Osteoblast (primary cell): ENCODE measurements around the gene LPAR3. TPM values are rescaled to one million over a fixed set of nuclear protein-coding genes. Genes with fewer than 3 reads are reported as not detected.

Source experiments
- DNase-seq: peaks from one replicate; pipeline ENCODE4 v3.0.0; 2011; ENCODE audit warnings: low spot score, mixed read lengths; ENCODE audit not compliant: insufficient read length; ENCODE audit errors: missing footprints
- H2AFZ ChIP-seq: 2 replicates; pipeline ENCODE4 v1.6.0; 2011; ENCODE audit warnings: mild to moderate bottlenecking, low read length
- H3K27ac ChIP-seq: 2 replicates; pipeline ENCODE4 v1.5.1; 2011; ENCODE audit warnings: mild to moderate bottlenecking, low read depth, low read length, moderate library complexity
- H3K27me3 ChIP-seq: 2 replicates; pipeline ENCODE4 v1.6.0; 2012; ENCODE audit warnings: mild to moderate bottlenecking, control low read depth, inconsistent platforms, low read length, moderate library complexity; ENCODE audit not compliant: insufficient read depth
- H3K36me3 ChIP-seq: 2 replicates; pipeline ENCODE4 v1.5.1; 2011; ENCODE audit warnings: mild to moderate bottlenecking, low read length, control low read depth, moderate library complexity; ENCODE audit not compliant: insufficient read depth
- H3K4me1 ChIP-seq: 2 replicates; pipeline ENCODE4 v1.5.1; 2011; ENCODE audit warnings: mild to moderate bottlenecking, low read length, control low read depth, moderate library complexity; ENCODE audit not compliant: insufficient read depth
- H3K4me2 ChIP-seq: 2 replicates; pipeline ENCODE4 v1.6.0; 2011; ENCODE audit warnings: mild to moderate bottlenecking, low read length; ENCODE audit not compliant: insufficient read depth
- H3K4me3 ChIP-seq: fragments of 200-600 bp; sonication (generic); 3 replicates; pipeline ENCODE4 v1.5.1; 2012; ENCODE audit warnings: mild to moderate bottlenecking, low read length, inconsistent platforms; ENCODE audit not compliant: insufficient read depth
- H3K79me2 ChIP-seq: 2 replicates; pipeline ENCODE4 v1.6.0; 2012; ENCODE audit warnings: mild to moderate bottlenecking, low read length, control low read depth, inconsistent platforms; ENCODE audit not compliant: insufficient read depth
- H3K9me3 ChIP-seq: 2 replicates; pipeline ENCODE4 v1.5.1; 2011; ENCODE audit warnings: low read depth, low read length, control low read depth
- H4K20me1 ChIP-seq: 2 replicates; pipeline ENCODE4 v1.6.0; 2012; ENCODE audit warnings: mild to moderate bottlenecking, low read length, control low read depth; ENCODE audit not compliant: insufficient read depth
- CTCF ChIP-seq: IDR thresholded peaks from 2 replicates; pipeline ENCODE4 v1.5.1; 2011; ENCODE audit warnings: mild to moderate bottlenecking, low read depth, low read length, moderate library complexity; ENCODE audit errors: extremely low read depth
- total RNA-seq: library from RNA; depleted of rRNA; stranded (reverse); fragments of >200 nt; gene quantifications from 2 replicates; pipeline ENCODE4 v1.2.3, GENCODE V29; 2012

Gene LPAR3
- total RNA-seq, 1 donor = not detected

DNA sequence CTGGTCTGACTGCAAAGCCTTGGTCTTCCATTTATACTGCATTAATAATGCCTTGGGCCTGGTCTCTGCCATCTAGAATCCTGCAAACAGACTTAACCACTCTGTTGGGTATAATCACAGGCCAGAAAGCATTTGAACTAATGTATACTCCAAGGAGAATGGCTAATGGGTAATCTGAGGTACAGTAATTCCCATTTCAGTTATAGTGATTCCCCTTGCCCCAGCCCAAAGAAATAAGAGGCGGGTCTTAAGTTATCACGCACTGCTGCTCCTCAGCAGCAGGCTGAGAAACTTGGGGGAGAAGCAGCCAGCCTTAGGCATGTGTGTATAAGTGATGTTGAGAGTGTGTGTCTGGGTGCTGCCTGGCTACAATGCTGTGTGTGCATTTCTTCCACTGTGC is 2.4 kb downstream of the LPAR3 start:
- no peaks in the 10 kb centered on the region for H3K9me3 ChIP-seq
- H2AFZ ChIP-seq = no peak overlapping the region
- TF ChIP-seq CTCF = no peak
- no peaks in the 10 kb centered on the region for H3K4me1 ChIP-seq
- peaks cover 34% of the 10 kb centered on the region for H3K27me3 ChIP-seq
- no peak overlapping the region for H3K27ac ChIP-seq
- H3K4me3 ChIP-seq = no peak overlapping the region
- H3K79me2 ChIP-seq = no peaks in the 10 kb centered on the region
- DNase-seq = no peak
- H3K4me2 ChIP-seq = no peak overlapping the region
- H4K20me1 ChIP-seq = no peaks in the 10 kb centered on the region
- no peaks in the 10 kb centered on the region for H3K36me3 ChIP-seq

- no peak for DNase-seq
- H3K36me3 ChIP-seq = no peaks in the 10 kb centered on the region
- H3K4me3 ChIP-seq = no peak overlapping the region
- peaks cover 30% of the 10 kb centered on the region for H3K27me3 ChIP-seq
- no peak overlapping the region for H3K27ac ChIP-seq
- TF ChIP-seq CTCF = no peak
- H2AFZ ChIP-seq = no peak overlapping the region
- H3K9me3 ChIP-seq = no peaks in the 10 kb centered on the region
- no peaks in the 10 kb centered on the region for H3K4me1 ChIP-seq
- H4K20me1 ChIP-seq = no peaks in the 10 kb centered on the region
- H3K79me2 ChIP-seq = no peaks in the 10 kb centered on the region
- H3K4me2 ChIP-seq = no peak overlapping the region
Observed at GRCh38 chr1:84889437-84889836, 3.6 kb downstream of the LPAR3 start.

- no peak overlapping the region for H3K27ac ChIP-seq
- no peaks in the 10 kb centered on the region for H3K79me2 ChIP-seq
- H3K9me3 ChIP-seq = no peaks in the 10 kb centered on the region
- TF ChIP-seq CTCF = no peak
- peaks cover 23% of the 10 kb centered on the region for H3K27me3 ChIP-seq
- no peaks in the 10 kb centered on the region for H3K36me3 ChIP-seq
- no peaks in the 10 kb centered on the region for H3K4me1 ChIP-seq
- no peak overlapping the region for H2AFZ ChIP-seq
- H3K4me3 ChIP-seq = no peak overlapping the region
- no peaks in the 10 kb centered on the region for H4K20me1 ChIP-seq
- DNase-seq = peak; percentile 6
- H3K4me2 ChIP-seq = no peak overlapping the region
Observed at GRCh38 chr1:84888753-84889152, 4.3 kb downstream of the LPAR3 start.

GRCh38 chr1:84887261-84887934 is 5.6 kb downstream of the LPAR3 start:
- no peak overlapping the region for H3K27ac ChIP-seq
- H3K4me2 ChIP-seq = no peak overlapping the region
- TF ChIP-seq CTCF = no peak
- H2AFZ ChIP-seq = no peak overlapping the region
- peaks cover 2% of the 10 kb centered on the region for H3K4me1 ChIP-seq
- no peaks in the 10 kb centered on the region for H3K79me2 ChIP-seq
- no peaks in the 10 kb centered on the region for H3K9me3 ChIP-seq
- peak; percentile 75 for DNase-seq
- peaks cover 10% of the 10 kb centered on the region for H3K27me3 ChIP-seq
- H3K4me3 ChIP-seq = no peak overlapping the region
- no peaks in the 10 kb centered on the region for H4K20me1 ChIP-seq
- no peaks in the 10 kb centered on the region for H3K36me3 ChIP-seq
